ENCODE measurements around the gene FRAS1.

The FRAS1 gene

GRCh38 chr4:78149751-78150542, 92.8 kb downstream of the FRAS1 start:
- H3K4me1 ChIP-seq (ENCODE audit: insufficient read depth, low read length), result no peaks in the 10 kb centered on the region
- ATAC-seq (ENCODE audit: insufficient read depth, low read depth), result no peak

GRCh38 chr4:78150543-78150864, 93.4 kb downstream of the FRAS1 start:
- Histone ChIP-seq H3K9ac (ENCODE audit: low read depth, low read length) (no peak overlapping the region), H4K20me1 (ENCODE audit: insufficient read depth, low read length) (no peaks in the 10 kb centered on the region), H3K79me2 (ENCODE audit: insufficient read depth, low read length) (no peaks in the 10 kb centered on the region), H2AFZ (ENCODE audit: low read depth, low read length) (no peak overlapping the region), H3K27me3 (ENCODE audit: insufficient read depth, low read length, poor library complexity) (no peaks in the 10 kb centered on the region), H3K4me2 (ENCODE audit: insufficient read depth, low read length) (no peak overlapping the region), H3K4me3 (ENCODE audit: low read depth in 1 of 2, low read length in 2 of 2) (no peak overlapping the region), H3K9me3 (ENCODE audit: insufficient read depth, low read length, severe bottlenecking) (no peaks in the 10 kb centered on the region), H3K27ac (ENCODE audit: low read length) (no peak overlapping the region), H3K36me3 (ENCODE audit: insufficient read depth, low read length) (no peaks in the 10 kb centered on the region), H3K4me1 (ENCODE audit: insufficient read depth, low read length) (no peaks in the 10 kb centered on the region)
- no peak for ATAC-seq (ENCODE audit: insufficient read depth, low read depth)
- TF ChIP-seq EZH2 (IDR thresholded peaks at IDR 0.05; ENCODE audit: borderline replicate concordance, low read depth, low read length, severe bottlenecking), result no peak
- no peak for TF ChIP-seq CTCF (IDR thresholded peaks at IDR 0.05; ENCODE audit: borderline replicate concordance, extremely low read depth, low read length, poor library complexity, severe bottlenecking)
- DNase-seq, result no peak

More at GRCh38 chr4:78149751-78150542, 92.8 kb downstream of the FRAS1 start:
- no peak for DNase-seq
- Histone ChIP-seq H3K36me3 (ENCODE audit: insufficient read depth, low read length) (no peaks in the 10 kb centered on the region), H3K79me2 (ENCODE audit: insufficient read depth, low read length) (no peaks in the 10 kb centered on the region), H3K4me3 (ENCODE audit: low read depth in 1 of 2, low read length in 2 of 2) (no peak overlapping the region), H3K27me3 (ENCODE audit: insufficient read depth, low read length, poor library complexity) (no peaks in the 10 kb centered on the region), H3K27ac (ENCODE audit: low read length) (no peak overlapping the region), H3K9me3 (ENCODE audit: insufficient read depth, low read length, severe bottlenecking) (no peaks in the 10 kb centered on the region), H3K4me2 (ENCODE audit: insufficient read depth, low read length) (no peak overlapping the region), H4K20me1 (ENCODE audit: insufficient read depth, low read length) (no peaks in the 10 kb centered on the region), H3K9ac (ENCODE audit: low read depth, low read length) (no peak overlapping the region), H2AFZ (ENCODE audit: low read depth, low read length) (no peak overlapping the region)
- TF ChIP-seq CTCF (IDR thresholded peaks at IDR 0.05; ENCODE audit: borderline replicate concordance, extremely low read depth, low read length, poor library complexity, severe bottlenecking) (no peak), EZH2 (IDR thresholded peaks at IDR 0.05; ENCODE audit: borderline replicate concordance, low read depth, low read length, severe bottlenecking) (no peak)

GRCh38 chr4:78152795-78153194, 95.7 kb downstream of the FRAS1 start:
- H3K4me1 ChIP-seq (ENCODE audit: insufficient read depth, low read length), result no peaks in the 10 kb centered on the region
- H3K4me2 ChIP-seq (ENCODE audit: insufficient read depth, low read length), result no peak overlapping the region
- H3K36me3 ChIP-seq (ENCODE audit: insufficient read depth, low read length), result no peaks in the 10 kb centered on the region
- H2AFZ ChIP-seq (ENCODE audit: low read depth, low read length), result no peak overlapping the region
- H4K20me1 ChIP-seq (ENCODE audit: insufficient read depth, low read length), result no peaks in the 10 kb centered on the region
- no peak for ATAC-seq (ENCODE audit: insufficient read depth, low read depth)
- H3K4me3 ChIP-seq (ENCODE audit: low read depth in 1 of 2, low read length in 2 of 2), result no peak overlapping the region
- H3K27me3 ChIP-seq (ENCODE audit: insufficient read depth, low read length, poor library complexity), result peaks cover 3% of the 10 kb centered on the region
- DNase-seq, result no peak
- no peak overlapping the region for H3K9ac ChIP-seq (ENCODE audit: low read depth, low read length)
- H3K27ac ChIP-seq (ENCODE audit: low read length), result no peak overlapping the region
- no peaks in the 10 kb centered on the region for H3K9me3 ChIP-seq (ENCODE audit: insufficient read depth, low read length, severe bottlenecking)
- no peaks in the 10 kb centered on the region for H3K79me2 ChIP-seq (ENCODE audit: insufficient read depth, low read length)
- TF ChIP-seq EZH2 (IDR thresholded peaks at IDR 0.05; ENCODE audit: borderline replicate concordance, low read depth, low read length, severe bottlenecking), result no peak
- TF ChIP-seq CTCF (IDR thresholded peaks at IDR 0.05; ENCODE audit: borderline replicate concordance, extremely low read depth, low read length, poor library complexity, severe bottlenecking), result no peak

Data from DND-41 (cell line).